Karpas-422 (cell line): Measurements from ENCODE around the gene PLEKHD1. TPM values are rescaled to one million over a fixed set of nuclear protein-coding genes. Genes with fewer than 3 reads are reported as not detected.

Experiments
- DNase-seq: peaks from one replicate; pipeline ENCODE4 v3.0.0-alpha.2; 2015
- H2AFZ ChIP-seq: fragments of 200-600 bp; sonication (generic); 2 replicates; pipeline ENCODE4 v1.6.1; 2014; ENCODE audit warnings: antibody characterized with exemption, low read length, mixed read lengths
- H3K27ac ChIP-seq: fragments of 200-600 bp; sonication (generic); 2 replicates; pipeline ENCODE4 v1.5.1; 2014; ENCODE audit warnings: mild to moderate bottlenecking, low read length, moderate library complexity
- H3K27me3 ChIP-seq: fragments of 200-600 bp; sonication (generic); 2 replicates; pipeline ENCODE4 v1.6.1; 2014; ENCODE audit warnings: low read length, mixed read lengths
- H3K36me3 ChIP-seq: fragments of 200-600 bp; sonication (generic); 2 replicates; pipeline ENCODE4 v1.6.1; 2014; ENCODE audit warnings: low read length, mixed read lengths; ENCODE audit not compliant: insufficient read depth
- H3K4me1 ChIP-seq: fragments of 200-600 bp; sonication (generic); 2 replicates; pipeline ENCODE4 v1.6.1; 2014; ENCODE audit warnings: mild to moderate bottlenecking, low read length, mixed read lengths
- H3K4me2 ChIP-seq: fragments of 200-600 bp; sonication (generic); 2 replicates; pipeline ENCODE4 v1.6.1; 2014; ENCODE audit warnings: low read length, low read depth, mild to moderate bottlenecking; ENCODE audit not compliant: poor library complexity, severe bottlenecking
- H3K4me3 ChIP-seq: fragments of 200-600 bp; sonication (generic); 2 replicates; pipeline ENCODE4 v1.5.1; 2014; ENCODE audit warnings: mild to moderate bottlenecking, antibody characterized with exemption, low read length, mixed read lengths
- H3K79me2 ChIP-seq: fragments of 200-600 bp; sonication (generic); 2 replicates; pipeline ENCODE4 v1.6.1; 2014; ENCODE audit warnings: mild to moderate bottlenecking, low read length, mixed read lengths
- H3K9ac ChIP-seq: fragments of 200-600 bp; sonication (generic); 2 replicates; pipeline ENCODE4 v1.6.0; 2014; ENCODE audit warnings: low read length
- H3K9me2 ChIP-seq: fragments of 200-600 bp; sonication (generic), shearing (Covaris generic); replicated peaks from 2 replicates; pipeline ENCODE4 v1.6.0; 2014; ENCODE audit warnings: mild to moderate bottlenecking, low read length, moderate library complexity; ENCODE audit not compliant: insufficient read depth
- H3K9me3 ChIP-seq: fragments of 300-700, 200-600 bp; sonication (generic); 2 replicates; pipeline ENCODE4 v1.6.1; 2014; ENCODE audit warnings: low read length, mixed read lengths
- H4K20me1 ChIP-seq: fragments of 200-600 bp; sonication (generic); 2 replicates; pipeline ENCODE4 v1.6.1; 2014; ENCODE audit warnings: mild to moderate bottlenecking, antibody characterized with exemption, low read length, low read depth; ENCODE audit not compliant: insufficient read depth
- total RNA-seq: library from RNA; depleted of rRNA; stranded (reverse); fragments of >200 nt; shearing (Covaris generic); gene quantifications from 2 replicates; pipeline ENCODE4 v1.2.3, GENCODE V29; 2014; ENCODE audit warnings: low replicate concordance

Gene PLEKHD1
- total RNA-seq, 1 experiment from 2014 or later: 0.41 TPM

GRCh38 chr14:69528143-69528542, 43.6 kb downstream of the PLEKHD1 start:
- Histone ChIP-seq H3K4me2 (no peak overlapping the region), H3K36me3 (no peaks in the 10 kb centered on the region), H3K9me2 (no peaks in the 10 kb centered on the region), H3K4me3 (no peak overlapping the region), H2AFZ (no peak overlapping the region), H3K27me3 (no peaks in the 10 kb centered on the region), H4K20me1 (no peaks in the 10 kb centered on the region), H3K27ac (no peak overlapping the region), H3K9ac (no peak overlapping the region), H3K9me3 (no peaks in the 10 kb centered on the region), H3K4me1 (no peaks in the 10 kb centered on the region), H3K79me2 (no peaks in the 10 kb centered on the region)
- no peak for DNase-seq

GRCh38 chr14:69528930-69529329, 44.4 kb downstream of the PLEKHD1 start:
- H2AFZ ChIP-seq: no peak overlapping the region
- no peak overlapping the region for H3K4me3 ChIP-seq
- H3K27me3 ChIP-seq: no peaks in the 10 kb centered on the region
- no peaks in the 10 kb centered on the region for H3K9me3 ChIP-seq
- no peaks in the 10 kb centered on the region for H3K4me1 ChIP-seq
- no peaks in the 10 kb centered on the region for H3K36me3 ChIP-seq
- H3K79me2 ChIP-seq: no peaks in the 10 kb centered on the region
- no peaks in the 10 kb centered on the region for H4K20me1 ChIP-seq
- no peak overlapping the region for H3K4me2 ChIP-seq
- no peak overlapping the region for H3K27ac ChIP-seq
- DNase-seq: no peak
- no peaks in the 10 kb centered on the region for H3K9me2 ChIP-seq
- no peak overlapping the region for H3K9ac ChIP-seq

GRCh38 chr14:69529563-69529962, 45.0 kb downstream of the PLEKHD1 start:
- Histone ChIP-seq H3K4me2 (no peak overlapping the region), H3K4me1 (no peaks in the 10 kb centered on the region), H3K36me3 (no peaks in the 10 kb centered on the region)

GRCh38 chr14:69530095-69530494, 45.6 kb downstream of the PLEKHD1 start:
- no peak overlapping the region for H3K4me2 ChIP-seq
- H3K27ac ChIP-seq: no peak overlapping the region
- no peaks in the 10 kb centered on the region for H3K9me2 ChIP-seq
- H3K4me3 ChIP-seq: no peak overlapping the region
- H3K4me1 ChIP-seq: no peaks in the 10 kb centered on the region
- no peaks in the 10 kb centered on the region for H3K36me3 ChIP-seq
- no peaks in the 10 kb centered on the region for H3K79me2 ChIP-seq
- H4K20me1 ChIP-seq: no peaks in the 10 kb centered on the region
- no peaks in the 10 kb centered on the region for H3K9me3 ChIP-seq
- no peak overlapping the region for H2AFZ ChIP-seq
- no peak overlapping the region for H3K9ac ChIP-seq
- DNase-seq: no peak
- H3K27me3 ChIP-seq: no peaks in the 10 kb centered on the region

More at GRCh38 chr14:69529563-69529962, 45.0 kb downstream of the PLEKHD1 start:
- Histone ChIP-seq H3K27me3 (no peaks in the 10 kb centered on the region), H3K9me2 (no peaks in the 10 kb centered on the region), H3K27ac (no peak overlapping the region), H3K79me2 (no peaks in the 10 kb centered on the region), H2AFZ (no peak overlapping the region), H3K4me3 (no peak overlapping the region), H3K9ac (no peak overlapping the region), H3K9me3 (no peaks in the 10 kb centered on the region), H4K20me1 (no peaks in the 10 kb centered on the region)
- DNase-seq: no peak

DNA sequence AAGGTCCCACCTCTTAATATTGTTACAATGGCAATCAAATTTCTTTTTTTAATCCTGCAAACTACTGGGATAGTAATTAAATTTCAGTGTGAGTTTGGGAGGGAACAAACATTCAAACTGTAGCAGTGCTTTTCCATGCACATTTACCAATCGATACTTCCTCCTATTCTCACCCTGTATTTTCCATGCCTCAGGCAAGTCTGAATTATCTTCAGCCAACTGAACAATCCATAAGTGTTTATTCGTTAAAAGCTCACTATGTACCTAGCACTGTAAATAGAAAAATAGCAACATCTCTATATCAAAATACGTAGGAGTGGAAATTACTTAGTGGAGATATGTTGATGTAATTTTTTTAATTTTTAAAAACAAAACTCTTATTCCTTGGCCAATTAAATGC, 46.6 kb downstream of the PLEKHD1 start:
- H4K20me1 ChIP-seq: no peaks in the 10 kb centered on the region
- no peaks in the 10 kb centered on the region for H3K36me3 ChIP-seq
- DNase-seq: no peak
- H3K27ac ChIP-seq: no peak overlapping the region
- H3K79me2 ChIP-seq: no peaks in the 10 kb centered on the region
- H3K9me2 ChIP-seq: no peaks in the 10 kb centered on the region
- no peak overlapping the region for H2AFZ ChIP-seq
- no peak overlapping the region for H3K4me3 ChIP-seq
- no peaks in the 10 kb centered on the region for H3K9me3 ChIP-seq
- no peaks in the 10 kb centered on the region for H3K27me3 ChIP-seq
- H3K4me2 ChIP-seq: no peak overlapping the region
- no peaks in the 10 kb centered on the region for H3K4me1 ChIP-seq
- no peak overlapping the region for H3K9ac ChIP-seq

DNA sequence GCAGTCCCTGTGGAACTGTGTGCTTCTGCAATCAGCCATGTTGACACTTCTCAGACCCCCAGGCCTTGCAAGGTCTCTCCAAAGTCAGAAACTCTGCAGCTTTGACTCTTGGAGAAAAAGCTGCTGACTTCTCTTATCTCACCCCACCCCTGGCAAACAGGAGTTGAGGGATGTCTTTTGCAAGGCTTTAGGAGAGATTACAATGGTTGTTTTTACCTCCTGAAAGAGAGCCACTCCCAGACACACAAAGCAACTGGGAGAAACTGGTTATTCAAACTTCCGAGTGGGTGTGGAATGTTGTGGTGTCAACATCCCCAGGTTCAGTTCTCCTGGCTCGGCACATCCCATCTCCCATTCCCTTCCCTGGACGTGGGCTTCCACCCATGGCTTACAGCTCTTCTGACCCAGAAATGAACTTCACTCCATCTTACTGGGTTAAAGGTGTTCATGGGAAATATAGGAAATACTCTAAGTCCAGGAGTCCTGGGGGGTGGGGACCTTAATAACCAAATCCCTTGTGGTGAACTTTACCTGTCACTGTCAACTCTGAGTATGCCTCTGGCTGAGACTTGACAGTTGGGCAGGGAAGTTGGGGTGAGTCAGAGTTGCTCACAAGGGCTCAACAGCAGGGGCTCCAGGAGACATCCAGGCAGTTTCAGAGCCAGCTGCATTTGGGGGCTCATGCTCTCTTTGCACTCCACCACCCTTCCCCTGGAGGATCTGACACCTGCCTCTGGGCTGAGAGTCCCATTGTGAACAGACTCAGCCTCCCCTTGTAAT, 48.2 kb downstream of the PLEKHD1 start:
- no peaks in the 10 kb centered on the region for H3K9me2 ChIP-seq
- H3K9ac ChIP-seq: no peak overlapping the region
- H3K79me2 ChIP-seq: no peaks in the 10 kb centered on the region
- DNase-seq: no peak
- H3K27ac ChIP-seq: no peak overlapping the region
- H2AFZ ChIP-seq: no peak overlapping the region
- H3K36me3 ChIP-seq: no peaks in the 10 kb centered on the region
- H3K4me3 ChIP-seq: no peak overlapping the region
- no peaks in the 10 kb centered on the region for H4K20me1 ChIP-seq
- H3K9me3 ChIP-seq: no peaks in the 10 kb centered on the region
- no peak overlapping the region for H3K4me2 ChIP-seq
- H3K4me1 ChIP-seq: no peaks in the 10 kb centered on the region
- no peaks in the 10 kb centered on the region for H3K27me3 ChIP-seq

- DNase-seq: no peak
- no peaks in the 10 kb centered on the region for H3K27me3 ChIP-seq
- H3K4me1 ChIP-seq: no peaks in the 10 kb centered on the region
- H3K4me2 ChIP-seq: no peak overlapping the region
- no peaks in the 10 kb centered on the region for H3K9me2 ChIP-seq
- no peak overlapping the region for H3K4me3 ChIP-seq
- no peaks in the 10 kb centered on the region for H3K79me2 ChIP-seq
- H2AFZ ChIP-seq: no peak overlapping the region
- H3K9ac ChIP-seq: no peak overlapping the region
- no peak overlapping the region for H3K27ac ChIP-seq
- H3K9me3 ChIP-seq: no peaks in the 10 kb centered on the region
- H4K20me1 ChIP-seq: no peaks in the 10 kb centered on the region
- no peaks in the 10 kb centered on the region for H3K36me3 ChIP-seq
Observed at GRCh38 chr14:69535230-69535848, 50.8 kb downstream of the PLEKHD1 start.

DNA sequence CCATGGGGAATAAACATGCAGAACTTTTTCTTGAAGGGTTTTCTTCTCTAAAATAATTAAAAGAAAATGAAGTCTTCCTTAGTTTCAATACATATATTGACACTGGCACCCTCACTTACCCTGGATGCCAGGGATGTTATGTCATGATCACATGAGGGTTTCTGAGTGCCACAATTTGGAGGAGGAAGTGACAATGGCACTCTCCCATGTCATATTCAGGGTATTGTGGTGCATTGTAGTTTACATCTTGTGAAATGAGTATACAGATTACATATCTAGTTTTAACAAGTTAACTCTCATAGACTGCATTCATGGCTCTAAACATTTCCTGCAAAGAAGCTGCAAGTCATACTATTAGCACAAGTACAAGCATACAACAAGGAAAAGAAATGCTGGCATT, 52.4 kb downstream of the PLEKHD1 start:
- no peak overlapping the region for H2AFZ ChIP-seq
- H3K9me2 ChIP-seq: no peaks in the 10 kb centered on the region
- H3K9ac ChIP-seq: no peak overlapping the region
- no peaks in the 10 kb centered on the region for H3K36me3 ChIP-seq
- no peak overlapping the region for H3K4me2 ChIP-seq
- no peaks in the 10 kb centered on the region; the same call in 1 of the 2 replicates for H3K27me3 ChIP-seq
- H3K9me3 ChIP-seq: no peaks in the 10 kb centered on the region
- no peaks in the 10 kb centered on the region for H4K20me1 ChIP-seq
- no peaks in the 10 kb centered on the region for H3K79me2 ChIP-seq
- H3K4me3 ChIP-seq: no peak overlapping the region
- no peak for DNase-seq
- H3K27ac ChIP-seq: no peak overlapping the region
- H3K4me1 ChIP-seq: no peaks in the 10 kb centered on the region
